Adrenal gland (tissue), 5 donors: ENCODE results near the gene CNTNAP2.

Experiments
- POLR2A ChIP-seq, 2 donors: fragments of 450-650 bp; IDR thresholded peaks; one replicate each; pipeline ENCODE4 v1.6.1; 2017; ENCODE audit warnings: antibody characterized with exemption in 2 of 2, mild to moderate bottlenecking in 2 of 2, moderate library complexity in 1 of 2
- TF ChIP-seq, protein P1 (sequence below), 6 experiments: fragments of 450-650 bp in 4 of 6; fragments of 200-600 bp in 2 of 6; sonication (generic) in 1 of 6; IDR thresholded peaks; 1 replicate in 5 of 6; 2 replicates in 1 of 6; pipeline versions ENCODE4 v1.5.1 to v1.8.0; 2016 to 2021; ENCODE audit warnings: antibody characterized with exemption in 6 of 6, mild to moderate bottlenecking in 2 of 6, moderate library complexity in 1 of 6
- donor health status: DM: no; HTN: no; CAD: no.

DNA sequence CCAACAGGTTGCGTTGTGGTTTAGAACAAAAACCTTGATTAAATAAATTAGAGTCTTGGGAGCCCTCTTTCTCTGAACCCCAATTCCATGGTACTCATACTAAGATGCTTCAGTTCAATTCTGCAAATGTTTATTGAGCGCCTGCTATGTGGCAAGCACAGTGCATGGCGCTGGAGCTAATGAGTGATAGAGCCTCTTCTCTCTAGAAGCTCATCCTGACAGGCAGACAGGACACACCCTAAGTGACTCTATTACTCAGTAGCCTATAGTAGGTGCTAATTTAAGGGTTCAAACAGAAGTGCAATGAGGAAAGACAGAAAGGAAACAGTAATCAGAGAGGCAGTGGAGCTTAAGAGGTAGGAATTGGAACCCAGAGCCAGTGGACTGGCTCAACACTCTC, 2349.5 kb downstream of the CNTNAP2 start:
- TF ChIP-seq, protein P1, sequence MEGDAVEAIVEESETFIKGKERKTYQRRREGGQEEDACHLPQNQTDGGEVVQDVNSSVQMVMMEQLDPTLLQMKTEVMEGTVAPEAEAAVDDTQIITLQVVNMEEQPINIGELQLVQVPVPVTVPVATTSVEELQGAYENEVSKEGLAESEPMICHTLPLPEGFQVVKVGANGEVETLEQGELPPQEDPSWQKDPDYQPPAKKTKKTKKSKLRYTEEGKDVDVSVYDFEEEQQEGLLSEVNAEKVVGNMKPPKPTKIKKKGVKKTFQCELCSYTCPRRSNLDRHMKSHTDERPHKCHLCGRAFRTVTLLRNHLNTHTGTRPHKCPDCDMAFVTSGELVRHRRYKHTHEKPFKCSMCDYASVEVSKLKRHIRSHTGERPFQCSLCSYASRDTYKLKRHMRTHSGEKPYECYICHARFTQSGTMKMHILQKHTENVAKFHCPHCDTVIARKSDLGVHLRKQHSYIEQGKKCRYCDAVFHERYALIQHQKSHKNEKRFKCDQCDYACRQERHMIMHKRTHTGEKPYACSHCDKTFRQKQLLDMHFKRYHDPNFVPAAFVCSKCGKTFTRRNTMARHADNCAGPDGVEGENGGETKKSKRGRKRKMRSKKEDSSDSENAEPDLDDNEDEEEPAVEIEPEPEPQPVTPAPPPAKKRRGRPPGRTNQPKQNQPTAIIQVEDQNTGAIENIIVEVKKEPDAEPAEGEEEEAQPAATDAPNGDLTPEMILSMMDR (IDR thresholded peaks at IDR 0.05): no peak
- TF ChIP-seq POLR2A (IDR thresholded peaks at IDR 0.05): no peak
